ENCODE data around the gene KIAA0513. TPM values are rescaled to one million over a fixed set of nuclear protein-coding genes. Genes with fewer than 3 reads are reported as not detected.

The KIAA0513 gene
- total RNA-seq, 1 experiment from 2014 or later = 2.9 TPM

GRCh38 chr16:85055493-85056210 is 28.1 kb downstream of the KIAA0513 start:
- Histone ChIP-seq H3K4me3 (ENCODE audit: low read depth, low read length, poor library complexity, severe bottlenecking) (no peak overlapping the region), H3K9me3 (ENCODE audit: low read depth, low read length, poor library complexity, severe bottlenecking) (no peaks in the 10 kb centered on the region), H3K27me3 (replicated peaks; ENCODE audit: insufficient read depth, low read depth, low read length, poor library complexity) (no peaks in the 10 kb centered on the region), H3K36me3 (ENCODE audit: insufficient read depth, low read length, poor library complexity, severe bottlenecking) (no peaks in the 10 kb centered on the region), H3K4me1 (ENCODE audit: insufficient read depth, low read length, poor library complexity, severe bottlenecking) (peaks cover 2% of the 10 kb centered on the region), H3K27ac (ENCODE audit: low read depth, low read length, poor library complexity, severe bottlenecking) (no peak overlapping the region)
- POLR2A ChIA-PET (ENCODE audit: low non-redundant PET) = no interaction called here
- CTCF ChIA-PET = interaction anchor here (0.5 to 1.0 kb wide), 3 partner anchors 31 to 961 kb away, joined by 3 to 6 read pairs (median 5); no protein-coding TSS in a partner anchor
- BruUV-seq (replicated peaks) = no TSS peak
- TF ChIP-seq EZH2 (IDR thresholded peaks at IDR 0.05; ENCODE audit: borderline replicate concordance, low read depth, low read length, poor library complexity, severe bottlenecking) (no peak), CTCF (conservative IDR thresholded peaks at IDR 0.05; ENCODE audit: low read depth, low read length) (no peak)
- intact Hi-C loops (cut with micrococcal nuclease; ENCODE audit: unreplicated experiment) = no loop called here
- no peak for DNase-seq (ENCODE audit: low spot score)

GRCh38 chr16:85056211-85056748 is 28.7 kb downstream of the KIAA0513 start:
- POLR2A ChIA-PET (ENCODE audit: low non-redundant PET) = no interaction called here
- H3K27me3 ChIP-seq (replicated peaks; ENCODE audit: insufficient read depth, low read depth, low read length, poor library complexity) = no peaks in the 10 kb centered on the region
- no peak overlapping the region for H3K27ac ChIP-seq (ENCODE audit: low read depth, low read length, poor library complexity, severe bottlenecking)
- TF ChIP-seq CTCF (conservative IDR thresholded peaks at IDR 0.05; ENCODE audit: low read depth, low read length) (peak; percentile 48), EZH2 (IDR thresholded peaks at IDR 0.05; ENCODE audit: borderline replicate concordance, low read depth, low read length, poor library complexity, severe bottlenecking) (no peak)
- no peaks in the 10 kb centered on the region for H3K4me1 ChIP-seq (ENCODE audit: insufficient read depth, low read length, poor library complexity, severe bottlenecking)
- no peak overlapping the region for H3K4me3 ChIP-seq (ENCODE audit: low read depth, low read length, poor library complexity, severe bottlenecking)
- intact Hi-C loops (cut with micrococcal nuclease; ENCODE audit: unreplicated experiment) = no loop called here
- H3K9me3 ChIP-seq (ENCODE audit: low read depth, low read length, poor library complexity, severe bottlenecking) = no peaks in the 10 kb centered on the region
- CTCF ChIA-PET = interaction anchor here (0.5 to 1.0 kb wide), 3 partner anchors 31 to 961 kb away, joined by 3 to 6 read pairs (median 5); no protein-coding TSS in a partner anchor
- no peaks in the 10 kb centered on the region for H3K36me3 ChIP-seq (ENCODE audit: insufficient read depth, low read length, poor library complexity, severe bottlenecking)
- DNase-seq (ENCODE audit: low spot score) = no peak
- BruUV-seq (replicated peaks) = no TSS peak

GRCh38 chr16:85057212-85057889 is 29.8 kb downstream of the KIAA0513 start:
- no peaks in the 10 kb centered on the region for H3K36me3 ChIP-seq (ENCODE audit: insufficient read depth, low read length, poor library complexity, severe bottlenecking)
- H3K4me3 ChIP-seq (ENCODE audit: low read depth, low read length, poor library complexity, severe bottlenecking) = no peak overlapping the region
- no peaks in the 10 kb centered on the region for H3K9me3 ChIP-seq (ENCODE audit: low read depth, low read length, poor library complexity, severe bottlenecking)
- no peak overlapping the region for H3K27ac ChIP-seq (ENCODE audit: low read depth, low read length, poor library complexity, severe bottlenecking)
- ChIA-PET CTCF (no interaction called here), POLR2A (ENCODE audit: low non-redundant PET) (no interaction called here)
- no TSS peak for BruUV-seq (replicated peaks)
- DNase-seq (ENCODE audit: low spot score) = no peak
- TF ChIP-seq EZH2 (IDR thresholded peaks at IDR 0.05; ENCODE audit: borderline replicate concordance, low read depth, low read length, poor library complexity, severe bottlenecking) (no peak), CTCF (conservative IDR thresholded peaks at IDR 0.05; ENCODE audit: low read depth, low read length) (no peak)
- no peaks in the 10 kb centered on the region for H3K4me1 ChIP-seq (ENCODE audit: insufficient read depth, low read length, poor library complexity, severe bottlenecking)
- intact Hi-C loops (cut with micrococcal nuclease; ENCODE audit: unreplicated experiment) = no loop called here
- no peaks in the 10 kb centered on the region for H3K27me3 ChIP-seq (replicated peaks; ENCODE audit: insufficient read depth, low read depth, low read length, poor library complexity)
